Airway epithelial cell (primary cell): ENCODE measurements around the gene SPANXN3. TPM values are rescaled to one million over a fixed set of nuclear protein-coding genes. Genes with fewer than 3 reads are reported as not detected.

ENCODE experiments used
- total RNA-seq: library from RNA; depleted of rRNA; stranded (reverse); fragments of >200 nt; gene quantifications from 2 replicates; pipeline ENCODE4 v1.2.3, GENCODE V29; 2015

The SPANXN3 gene, protein sequence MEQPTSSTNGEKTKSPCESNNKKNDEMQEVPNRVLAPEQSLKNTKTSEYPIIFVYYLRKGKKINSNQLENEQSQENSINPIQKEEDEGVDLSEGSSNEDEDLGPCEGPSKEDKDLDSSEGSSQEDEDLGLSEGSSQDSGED
- not detected in 2 replicates for total RNA-seq

DNA sequence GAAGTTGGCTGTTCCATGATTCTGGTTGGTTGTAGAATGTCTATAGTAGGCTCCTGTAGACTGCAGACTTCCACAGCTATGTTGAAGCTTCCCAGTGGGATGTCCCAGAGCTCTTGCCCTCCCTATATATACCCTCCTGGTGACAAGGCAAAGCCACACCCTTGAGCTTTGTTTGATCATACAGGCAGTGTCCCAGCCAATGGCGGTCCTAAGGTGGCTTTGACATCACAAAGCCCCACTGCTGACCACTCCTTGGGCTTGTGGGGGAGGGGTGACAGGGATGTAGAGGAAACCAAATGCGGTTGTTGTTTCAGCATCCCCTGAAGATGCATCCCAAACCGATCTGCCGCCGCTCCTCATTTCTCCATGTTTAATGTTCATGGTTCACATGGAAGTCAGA is at the start of gene SPANXN3:
SPANXN3 (minus strand) TSS at position 101 of the 400 bp plus-strand sequence; CDS start at position 17, 84 bp downstream.

Other genes with a start within 250 kb of the SPANXN3 start
- 0.05 and 0.07 TPM in 2 replicates for gene SLITRK4, start 118.6 kb upstream of the SPANXN3 start, total RNA-seq
- not detected in 2 replicates for gene SPANXN2, start 203.3 kb upstream of the SPANXN3 start, total RNA-seq